ENCODE data around the gene PRKAR2B. TPM values are rescaled to one million over a fixed set of nuclear protein-coding genes. Genes with fewer than 3 reads are reported as not detected.
A peak's percentile ranks its signal among the peaks of the same experiment; 100 is the strongest.

The PRKAR2B gene
- total and polyA plus RNA-seq, 12 donors: 30.4 to 212 (median 82.9) TPM

GRCh38 chr7:107196834-107197610, 152.5 kb downstream of the PRKAR2B start:
- H3K4me3 ChIP-seq: no peak overlapping the region
- TF ChIP-seq, protein P1, sequence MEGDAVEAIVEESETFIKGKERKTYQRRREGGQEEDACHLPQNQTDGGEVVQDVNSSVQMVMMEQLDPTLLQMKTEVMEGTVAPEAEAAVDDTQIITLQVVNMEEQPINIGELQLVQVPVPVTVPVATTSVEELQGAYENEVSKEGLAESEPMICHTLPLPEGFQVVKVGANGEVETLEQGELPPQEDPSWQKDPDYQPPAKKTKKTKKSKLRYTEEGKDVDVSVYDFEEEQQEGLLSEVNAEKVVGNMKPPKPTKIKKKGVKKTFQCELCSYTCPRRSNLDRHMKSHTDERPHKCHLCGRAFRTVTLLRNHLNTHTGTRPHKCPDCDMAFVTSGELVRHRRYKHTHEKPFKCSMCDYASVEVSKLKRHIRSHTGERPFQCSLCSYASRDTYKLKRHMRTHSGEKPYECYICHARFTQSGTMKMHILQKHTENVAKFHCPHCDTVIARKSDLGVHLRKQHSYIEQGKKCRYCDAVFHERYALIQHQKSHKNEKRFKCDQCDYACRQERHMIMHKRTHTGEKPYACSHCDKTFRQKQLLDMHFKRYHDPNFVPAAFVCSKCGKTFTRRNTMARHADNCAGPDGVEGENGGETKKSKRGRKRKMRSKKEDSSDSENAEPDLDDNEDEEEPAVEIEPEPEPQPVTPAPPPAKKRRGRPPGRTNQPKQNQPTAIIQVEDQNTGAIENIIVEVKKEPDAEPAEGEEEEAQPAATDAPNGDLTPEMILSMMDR (IDR thresholded peaks at IDR 0.05): no peak
- TF ChIP-seq POLR2A (IDR thresholded peaks at IDR 0.05): no peak
- no peaks in the 10 kb centered on the region for H3K9me3 ChIP-seq (replicated peaks in 1 of 3)
- no peaks in the 10 kb centered on the region for H3K27me3 ChIP-seq
- intact Hi-C loops (cut with DNase I): no loop called here
- H3K27ac ChIP-seq: no peak overlapping the region
- H3K4me1 ChIP-seq (replicated peaks in 1 of 2): peaks cover 4 to 18% of the 10 kb centered on the region in 2 donors
- no peak for DNase-seq
- peaks cover 0 to 65% of the 10 kb centered on the region in 2 donors for H3K36me3 ChIP-seq (replicated peaks in 1 of 2)
- 89 to 95% (median 94%) methylated on average over 10 of the region's 10 CpGs for WGBS, 4 donors

- intact Hi-C loops (cut with DNase I): loop anchor here in 1 of 2 donors (10.0 kb wide), 1 partner anchor 523 kb away; no protein-coding TSS in a partner anchor
- Histone ChIP-seq H3K27ac (no peak overlapping the region), H3K4me3 (no peak overlapping the region), H3K36me3 (replicated peaks in 1 of 2) (peaks cover 0 to 82% of the 10 kb centered on the region in 2 donors), H3K27me3 (no peaks in the 10 kb centered on the region), H3K4me1 (replicated peaks in 1 of 2) (peaks cover 4 to 9% of the 10 kb centered on the region in 2 donors), H3K9me3 (replicated peaks in 1 of 3) (no peaks in the 10 kb centered on the region)
- DNase-seq: peak in 6 of 7 donors; percentile 31 to 78 (median 42)
- no peak for TF ChIP-seq POLR2A (IDR thresholded peaks at IDR 0.05)
- TF ChIP-seq, protein P1 (IDR thresholded peaks at IDR 0.05): peak; percentile 8 to 55 (median 48)
- 56 to 77% (median 66%) methylated on average over 4 of the region's 4 CpGs for WGBS, 4 donors
Measured at GRCh38 chr7:107201795-107202450, 157.4 kb downstream of the PRKAR2B start.

DNA sequence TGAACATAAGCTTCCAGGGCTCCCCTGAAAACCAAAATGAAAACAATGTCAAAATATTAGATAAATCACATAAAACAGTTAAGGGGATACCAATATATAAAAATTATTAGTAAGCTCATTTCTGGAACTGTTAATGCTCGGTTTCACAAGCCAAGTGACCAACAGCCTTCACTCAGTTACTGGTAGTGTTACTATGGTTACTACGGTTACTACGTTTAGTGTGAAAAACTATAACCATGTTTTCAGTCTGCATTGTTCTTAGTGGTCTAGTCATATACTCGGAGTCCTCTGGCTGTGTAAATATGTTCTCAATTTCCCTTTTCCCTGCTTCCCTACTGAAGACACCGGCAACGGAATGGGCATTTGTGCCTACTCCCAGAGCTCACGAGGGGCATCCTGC, 159.1 kb downstream of the PRKAR2B start:
- Histone ChIP-seq H3K27me3 (no peaks in the 10 kb centered on the region), H3K4me3 (no peak overlapping the region), H3K9me3 (replicated peaks in 1 of 3) (no peaks in the 10 kb centered on the region), H3K27ac (no peak overlapping the region), H3K4me1 (replicated peaks in 1 of 2) (peaks cover 4 to 17% of the 10 kb centered on the region in 2 donors), H3K36me3 (replicated peaks in 1 of 2) (peaks cover 0 to 70% of the 10 kb centered on the region in 2 donors)
- WGBS, 4 donors: 94 to 97% (median 95%) methylated on average over 7 of the region's 7 CpGs
- no peak for DNase-seq
- intact Hi-C loops (cut with DNase I): loop anchor here in 1 of 2 donors (10.0 kb wide), 1 partner anchor 521 kb away; no protein-coding TSS in a partner anchor
- TF ChIP-seq, protein P1 (IDR thresholded peaks at IDR 0.05): no peak
- no peak for TF ChIP-seq POLR2A (IDR thresholded peaks at IDR 0.05)

GRCh38 chr7:107206136-107206535, 161.6 kb downstream of the PRKAR2B start:
- no peak for DNase-seq
- Histone ChIP-seq H3K36me3 (replicated peaks in 1 of 2) (peaks cover 0 to 47% of the 10 kb centered on the region in 2 donors), H3K9me3 (replicated peaks in 1 of 3) (no peaks in the 10 kb centered on the region), H3K27me3 (no peaks in the 10 kb centered on the region), H3K27ac (no peak overlapping the region), H3K4me1 (replicated peaks in 1 of 2) (peaks cover 0 to 8% of the 10 kb centered on the region in 2 donors), H3K4me3 (no peak overlapping the region)
- intact Hi-C loops (cut with DNase I): loop anchor here in 1 of 2 donors (10.0 kb wide), 1 partner anchor 519 kb away; no protein-coding TSS in a partner anchor
- TF ChIP-seq, protein P1 (IDR thresholded peaks at IDR 0.05): no peak
- TF ChIP-seq POLR2A (IDR thresholded peaks at IDR 0.05): no peak
- 95 to 97% (median 96%) methylated on average over 6 of the region's 6 CpGs for WGBS, 4 donors
